Sigmoid colon (tissue), 4 donors: ENCODE data around the gene AQP4.

Experiments used
- CTCF ChIP-seq, 4 experiments: fragments of 450-650 bp in 3 of 4; fragments of 200-600 bp in 1 of 4; IDR thresholded peaks; one replicate each; pipeline ENCODE4 v1.5.1; 2016 to 2019; ENCODE audit warnings: antibody characterized with exemption in 4 of 4, mild to moderate bottlenecking in 3 of 4, moderate library complexity in 2 of 4
- POLR2AphosphoS5 ChIP-seq, 4 donors: sonication (generic); formaldehyde crosslinking; IDR thresholded peaks; one replicate each; pipeline ENCODE4 v1.6.1; 2017; ENCODE audit warnings: antibody characterized with exemption in 4 of 4

DNA sequence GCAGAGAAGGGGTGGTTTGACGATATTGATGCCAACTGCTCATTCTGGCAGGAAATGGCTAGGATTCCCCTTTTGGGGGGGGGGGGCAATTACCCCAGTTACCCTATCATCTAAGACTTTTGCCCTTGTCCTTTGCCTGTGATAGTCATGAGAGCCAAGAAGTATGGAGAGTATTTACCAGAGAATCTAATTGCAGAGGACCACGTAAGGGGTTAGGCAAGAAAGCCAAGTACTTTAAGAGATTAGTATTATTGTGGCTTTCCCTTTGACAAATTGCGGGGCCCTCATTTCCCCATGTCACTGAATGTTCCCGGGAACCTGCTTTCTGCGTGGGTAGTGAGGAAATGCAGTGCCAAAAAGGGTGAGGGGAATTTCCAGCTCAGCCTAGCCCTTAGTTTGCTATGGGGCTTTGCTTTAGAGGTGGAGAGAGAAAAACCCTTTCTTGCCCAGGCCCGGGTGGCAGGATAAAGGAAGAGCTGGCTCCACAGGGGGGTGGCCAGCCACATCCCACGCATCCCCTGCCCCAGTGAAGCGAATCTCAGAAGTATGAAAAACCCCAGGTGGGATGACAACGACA lies 1.5 kb downstream of the AQP4 start:
- TF ChIP-seq POLR2AphosphoS5 (IDR thresholded peaks at IDR 0.05) (no peak), CTCF (IDR thresholded peaks at IDR 0.05) (no peak)
